Activated CD4-positive, alpha-beta memory T cell treated with anti-CD3 and anti-CD28 coated beads for 36 hours (primary cell): ENCODE data around the gene PGLYRP1. TPM values are rescaled to one million over a fixed set of nuclear protein-coding genes. Genes with fewer than 3 reads are reported as not detected.
A peak's percentile ranks its signal among the peaks of the same experiment; 100 is the strongest.

Experiments used
- CTCF ChIA-PET: fragments of 350-600 bp; sonication (Branson Sonifier 250); formaldehyde crosslinking; loops from one replicate; lab custom pipeline; 2021; ENCODE audit warnings: antibody characterized with exemption, inconsistent platforms; lab: Charles Lee
- POLR2A ChIA-PET: fragments of 350-600 bp; sonication (Branson Sonifier 250); formaldehyde crosslinking; loops from one replicate; lab custom pipeline; 2021; ENCODE audit warnings: antibody characterized with exemption; lab: Charles Lee
- DNase-seq: peaks from one replicate; pipeline ENCODE4 v3.0.0-alpha.2; 2020
- H3K27ac Mint-ChIP-seq: one replicate; pipeline ENCODE4 v1.8.0; 2021; ENCODE audit warnings: mixed read lengths
- H3K27me3 Mint-ChIP-seq: one replicate; pipeline ENCODE4 v1.8.0; 2021; ENCODE audit warnings: mixed read lengths
- H3K36me3 Mint-ChIP-seq: one replicate; pipeline ENCODE4 v1.8.0; 2021; ENCODE audit warnings: mixed read lengths
- H3K4me1 Mint-ChIP-seq: one replicate; pipeline ENCODE4 v1.8.0; 2021; ENCODE audit warnings: low read depth, mixed read lengths
- H3K4me3 Mint-ChIP-seq: one replicate; pipeline ENCODE4 v1.8.0; 2021; ENCODE audit warnings: mild to moderate bottlenecking, mixed read lengths
- H3K9me3 Mint-ChIP-seq: one replicate; pipeline ENCODE4 v1.8.0; 2021; ENCODE audit warnings: mixed read lengths
- intact Hi-C: fragments of 100-400 bp; cut with micrococcal nuclease; formaldehyde crosslinking; loops from one replicate; pipeline ENCODE4 v1.15.1; 2023
- total RNA-seq, 2 experiments: library from RNA; stranded (reverse); gene quantifications; one replicate each; pipeline ENCODE4 v1.2.3, GENCODE V29; 2021

PGLYRP1 gene
- total RNA-seq, 2 experiments from 2014 or later: not detected

DNA sequence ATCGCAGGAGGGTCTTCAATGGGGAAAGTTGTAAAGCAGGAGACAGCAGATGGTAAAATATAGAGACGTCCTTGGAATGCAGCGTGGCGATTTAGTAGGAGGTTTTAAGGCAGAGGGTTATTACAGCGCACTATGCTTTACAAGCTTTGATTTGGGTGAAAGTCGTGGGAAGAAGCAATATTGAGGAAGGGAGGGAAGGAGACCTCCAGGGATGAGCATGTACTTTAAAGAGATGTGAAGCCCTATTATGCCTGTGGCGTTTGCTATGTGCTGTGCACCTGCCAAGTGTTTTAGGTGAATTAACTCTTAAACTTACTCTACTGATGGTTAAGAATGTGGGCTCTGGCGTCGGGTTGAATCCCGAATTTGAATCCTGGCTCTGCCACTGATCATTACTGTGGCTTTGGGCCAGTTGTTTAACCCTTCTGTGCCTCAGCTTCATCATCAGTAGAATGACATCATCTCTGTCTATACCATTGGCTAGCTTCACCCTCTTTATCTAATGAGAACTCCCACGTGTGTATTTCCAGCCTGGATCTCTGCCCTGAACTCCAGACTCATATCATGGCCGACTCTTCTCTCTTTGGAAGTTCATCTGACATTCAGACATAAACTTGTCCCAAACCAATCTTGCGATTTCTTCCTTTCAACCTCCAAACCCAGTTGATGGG is 27.0 kb downstream of the PGLYRP1 start:
- CTCF ChIA-PET: interaction anchor here (1.1 to 2.6 kb wide), 11 partner anchors 10 to 269 kb away, joined by 3 to 11 read pairs (median 5); partner anchors contain the start of genes IRF2BP1, MYPOP and SYMPK
- Mint-ChIP-seq H3K4me1 (peaks cover 24% of the 10 kb centered on the region), H3K27ac (no peak overlapping the region), H3K36me3 (peaks cover 6% of the 10 kb centered on the region), H3K9me3 (no peaks in the 10 kb centered on the region), H3K27me3 (peaks cover 3% of the 10 kb centered on the region), H3K4me3 (no peak overlapping the region)
- POLR2A ChIA-PET: interaction anchor here (0.6 kb wide), 1 partner anchor 93 kb away, joined by 3 read pairs; no protein-coding TSS in a partner anchor
- no peak for DNase-seq
- intact Hi-C loops: loop anchor here (1.0 to 2.0 kb wide), 6 partner anchors 20 to 351 kb away; partner anchors contain the start of genes IRF2BP1, MYPOP, PPP5C and SYMPK

DNA sequence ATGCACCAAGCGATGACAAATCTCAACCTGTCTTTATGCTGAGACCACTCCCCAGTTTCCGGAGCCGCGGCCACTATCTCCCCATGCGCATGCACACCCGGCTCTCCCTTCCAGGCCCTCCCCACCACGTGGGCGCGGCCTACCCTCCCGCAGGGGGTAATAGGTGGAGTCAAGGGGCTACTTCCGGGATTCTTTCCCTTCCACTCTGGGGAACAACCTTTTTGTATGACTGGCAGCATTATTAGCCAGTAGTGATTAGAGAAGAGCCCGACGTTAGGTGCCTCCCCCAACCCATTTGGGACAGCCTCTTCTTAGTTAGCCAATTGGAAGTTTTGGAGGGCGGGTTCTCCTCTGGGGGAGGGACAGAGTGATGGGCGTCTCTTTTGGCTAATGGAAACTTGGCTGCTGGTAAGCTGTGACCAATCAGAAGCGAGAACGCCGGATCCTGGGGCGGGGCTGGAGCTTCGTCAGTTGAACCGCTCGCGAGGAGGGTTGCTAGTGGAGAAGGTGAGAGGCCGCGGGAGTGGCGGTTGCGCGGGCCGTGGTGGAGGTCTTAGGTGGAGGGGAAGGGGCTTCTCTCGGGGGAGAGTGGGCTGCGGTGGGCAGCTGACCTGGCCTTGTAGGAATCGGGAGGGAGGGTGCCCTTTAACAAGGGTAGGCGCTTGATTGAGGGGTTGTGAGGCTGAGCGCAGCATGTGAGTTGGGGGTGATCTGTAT is 27.7 kb downstream of the PGLYRP1 start, which contains the start of gene CCDC61:
Gene CCDC61, plus strand, starts transcription at position 470 of the 717 bp plus-strand sequence. CDS start 7,552 bp downstream, outside the sequence.
- POLR2A ChIA-PET: interaction anchor here (0.6 to 1.2 kb wide), 2 partner anchors 92 kb away, joined by 3 read pairs; partner anchors contain the start of gene MYPOP
- CTCF ChIA-PET: interaction anchor here (1.4 to 2.6 kb wide), 9 partner anchors 11 to 270 kb away, joined by 4 to 11 read pairs (median 5); partner anchors contain the start of genes FOXA3, IRF2BP1 and SYMPK
- Mint-ChIP-seq H3K27me3 (peaks cover 5% of the 10 kb centered on the region), H3K36me3 (peaks cover 6% of the 10 kb centered on the region), H3K27ac (no peak within 1 kb of the TSS), H3K9me3 (no peaks in the 10 kb centered on the region), H3K4me3 (no peak within 1 kb of the TSS), H3K4me1 (peaks cover 17% of the 10 kb centered on the region)
- intact Hi-C loops: loop anchor here (1.0 to 2.0 kb wide), 6 partner anchors 21 to 352 kb away; partner anchors contain the start of genes IRF2BP1, MYPOP, PPP5C and SYMPK
- peak; percentile 97 for DNase-seq

DNA sequence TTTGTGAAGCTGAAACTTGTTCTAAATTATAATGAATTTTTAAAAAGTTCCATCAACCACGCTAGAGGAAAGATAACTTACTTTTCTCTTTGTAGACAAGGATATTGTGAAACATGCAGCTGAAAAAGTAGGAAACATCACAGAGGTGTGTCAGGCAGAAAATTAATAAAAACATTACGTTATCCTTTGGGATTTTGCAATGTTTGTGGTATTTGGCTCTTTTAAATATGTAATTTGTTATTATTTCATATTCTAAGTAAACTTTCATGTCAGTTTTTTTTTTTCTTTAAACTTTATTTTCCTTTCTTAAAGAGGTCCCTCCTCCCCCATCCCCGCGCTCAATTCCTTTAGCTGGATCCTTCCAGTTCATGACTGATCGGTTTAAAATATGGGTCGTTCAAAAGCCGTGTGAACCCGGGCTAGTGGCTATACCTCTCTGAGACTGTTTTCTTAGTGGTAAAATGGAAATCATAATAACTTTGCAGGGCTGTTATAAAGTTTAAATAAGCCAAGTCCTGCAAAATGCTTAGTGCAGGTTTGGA is 28.3 kb downstream of the PGLYRP1 start:
- POLR2A ChIA-PET: interaction anchor here (1.2 kb wide), 1 partner anchor 92 kb away, joined by 3 read pairs; the partner anchor contains the start of gene MYPOP
- Mint-ChIP-seq H3K27ac (no peak overlapping the region), H3K9me3 (no peaks in the 10 kb centered on the region), H3K4me3 (no peak overlapping the region), H3K4me1 (peaks cover 11% of the 10 kb centered on the region), H3K36me3 (peaks cover 6% of the 10 kb centered on the region), H3K27me3 (peaks cover 6% of the 10 kb centered on the region)
- intact Hi-C loops: loop anchor here (2.0 kb wide), 2 partner anchors 68 to 352 kb away; partner anchors contain the start of gene PPP5C
- CTCF ChIA-PET: interaction anchor here (0.8 to 2.6 kb wide), 8 partner anchors 11 to 271 kb away, joined by 3 to 11 read pairs (median 5); partner anchors contain the start of genes FOXA3, IRF2BP1 and SYMPK
- DNase-seq: no peak

DNA sequence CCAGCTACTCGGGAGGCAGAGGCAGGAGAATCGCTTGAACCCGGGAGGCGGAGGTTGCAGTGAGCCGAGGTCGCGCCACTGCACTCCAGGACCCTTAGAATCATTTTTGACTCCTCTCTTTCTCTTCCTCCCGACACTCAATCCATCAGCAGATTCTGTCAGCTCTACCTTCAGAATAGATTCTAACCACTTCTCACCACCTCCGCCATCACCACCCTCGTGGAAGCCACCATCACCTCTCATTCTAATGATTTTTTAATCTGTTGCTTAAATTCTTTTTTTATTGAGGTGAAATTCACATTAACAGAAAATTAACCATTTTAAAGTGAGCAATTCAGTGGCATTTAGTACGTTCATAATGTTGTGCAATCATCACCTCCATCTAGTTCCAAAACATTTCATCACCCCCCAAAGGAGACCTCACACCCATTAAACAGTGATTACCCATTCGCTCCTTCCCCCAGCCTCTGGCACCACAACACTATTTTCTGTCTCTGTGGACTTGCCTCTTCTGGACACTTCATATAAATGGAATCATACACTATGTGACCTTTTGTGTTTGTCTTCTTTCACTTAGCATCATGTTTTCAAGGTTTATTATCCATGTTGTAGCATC is 32.6 kb downstream of the PGLYRP1 start:
- Mint-ChIP-seq H3K27me3 (peaks cover 12% of the 10 kb centered on the region), H3K4me3 (no peak overlapping the region), H3K4me1 (peaks cover 2% of the 10 kb centered on the region), H3K27ac (no peak overlapping the region), H3K9me3 (no peaks in the 10 kb centered on the region), H3K36me3 (no peaks in the 10 kb centered on the region)
- POLR2A ChIA-PET: no interaction called here
- intact Hi-C loops: no loop called here
- CTCF ChIA-PET: interaction anchor here (0.9 kb wide), 1 partner anchor 30 kb away, joined by 3 read pairs; no protein-coding TSS in a partner anchor
- DNase-seq: no peak

DNA sequence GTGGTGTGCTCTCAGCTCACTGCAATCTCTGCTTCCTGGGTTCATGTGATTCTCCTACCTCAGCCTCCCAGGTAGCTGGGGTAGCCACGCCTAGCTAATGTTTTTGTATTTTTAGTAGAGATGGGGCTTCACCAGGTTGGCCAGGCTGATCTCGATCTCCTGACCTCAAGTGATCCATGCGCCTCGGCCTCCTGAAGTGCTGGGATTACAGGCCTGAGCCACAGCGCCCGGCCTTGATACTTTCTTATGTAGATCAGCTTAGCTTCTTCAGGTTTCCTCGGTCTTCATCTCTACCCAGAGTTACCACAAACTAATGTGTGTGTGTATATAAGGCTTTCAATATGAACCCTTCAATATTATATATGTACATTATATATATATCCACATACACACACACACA is 37.5 kb downstream of the PGLYRP1 start:
- Mint-ChIP-seq H3K36me3 (no peaks in the 10 kb centered on the region), H3K27me3 (peaks cover 20% of the 10 kb centered on the region), H3K9me3 (no peaks in the 10 kb centered on the region), H3K27ac (no peak overlapping the region), H3K4me1 (no peaks in the 10 kb centered on the region), H3K4me3 (no peak overlapping the region)
- POLR2A ChIA-PET: no interaction called here
- intact Hi-C loops: no loop called here
- DNase-seq: no peak
- CTCF ChIA-PET: interaction anchor here (1.3 kb wide), 1 partner anchor 32 kb away, joined by 3 read pairs; no protein-coding TSS in a partner anchor

DNA sequence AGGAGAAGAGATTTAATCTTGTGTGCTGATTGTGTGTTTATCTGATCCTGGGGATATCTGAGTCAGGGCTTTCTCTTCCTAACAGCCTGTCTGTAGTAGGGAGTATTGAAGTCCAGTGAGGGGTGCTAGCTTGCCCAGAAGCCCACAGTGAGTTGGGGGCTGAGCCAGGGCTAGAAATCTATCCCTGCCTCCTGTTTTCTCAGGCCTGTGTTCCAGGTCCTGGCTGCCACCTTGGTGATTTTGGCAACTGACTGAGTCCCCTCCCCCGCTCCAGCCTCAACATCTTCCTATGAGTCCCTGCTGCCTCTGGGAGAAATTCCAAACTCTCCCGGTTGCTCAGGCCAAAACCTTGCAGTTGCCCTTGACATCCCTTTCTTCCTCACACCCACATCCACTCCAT is 41.5 kb downstream of the PGLYRP1 start:
- intact Hi-C loops: no loop called here
- CTCF ChIA-PET: no interaction called here
- no peak overlapping the region for H3K27ac Mint-ChIP-seq
- H3K36me3 Mint-ChIP-seq: no peaks in the 10 kb centered on the region
- no peak overlapping the region for H3K4me3 Mint-ChIP-seq
- no peaks in the 10 kb centered on the region for H3K4me1 Mint-ChIP-seq
- peaks cover 17% of the 10 kb centered on the region for H3K27me3 Mint-ChIP-seq
- POLR2A ChIA-PET: no interaction called here
- DNase-seq: no peak
- no peaks in the 10 kb centered on the region for H3K9me3 Mint-ChIP-seq

DNA sequence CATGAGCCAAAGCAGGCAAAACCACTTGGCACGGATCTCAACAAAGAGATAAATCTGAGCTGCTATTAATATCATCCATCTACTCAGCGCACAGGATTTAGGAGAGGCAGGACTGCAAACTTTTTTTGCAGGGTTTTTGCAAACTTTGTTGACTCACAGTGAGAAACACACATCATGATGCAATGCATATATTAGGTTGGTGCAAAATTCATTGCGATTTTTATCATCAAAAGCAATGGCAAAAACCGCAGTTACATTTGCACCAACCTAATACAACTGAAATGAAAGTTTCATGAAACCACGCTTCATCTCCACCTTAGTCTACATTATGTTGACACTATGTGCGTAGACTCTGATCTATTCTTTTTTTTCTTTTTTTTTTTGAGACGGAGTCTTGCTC is 44.7 kb downstream of the PGLYRP1 start:
- Mint-ChIP-seq H3K4me3 (no peak overlapping the region), H3K27me3 (peaks cover 32% of the 10 kb centered on the region), H3K36me3 (no peaks in the 10 kb centered on the region), H3K27ac (no peak overlapping the region), H3K4me1 (peaks cover 2% of the 10 kb centered on the region), H3K9me3 (no peaks in the 10 kb centered on the region)
- POLR2A ChIA-PET: no interaction called here
- intact Hi-C loops: no loop called here
- CTCF ChIA-PET: interaction anchor here (1.3 kb wide), 1 partner anchor 31 kb away, joined by 3 read pairs; no protein-coding TSS in a partner anchor
- DNase-seq: no peak

DNA sequence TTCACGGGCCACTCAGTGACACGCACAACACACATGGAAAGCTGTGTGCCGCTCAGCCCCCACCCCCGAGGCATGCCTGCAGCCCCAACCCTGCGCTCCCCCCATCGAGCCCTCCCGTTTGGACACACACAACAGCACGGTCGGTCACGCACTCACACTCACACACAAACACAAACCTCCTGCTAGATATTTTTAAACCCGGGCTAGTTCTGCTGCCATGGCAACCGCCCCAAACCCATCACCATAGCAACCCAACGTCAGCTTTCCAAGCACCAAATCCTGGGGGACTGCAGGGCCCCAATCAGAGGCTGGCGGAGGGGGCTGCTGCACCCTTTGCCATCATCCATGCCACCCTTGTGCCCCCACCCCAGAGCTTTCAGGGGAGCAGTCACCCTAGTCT is 46.7 kb downstream of the PGLYRP1 start:
- DNase-seq: no peak
- Mint-ChIP-seq H3K9me3 (no peaks in the 10 kb centered on the region), H3K27me3 (peaks cover 42% of the 10 kb centered on the region), H3K36me3 (no peaks in the 10 kb centered on the region), H3K27ac (no peak overlapping the region), H3K4me3 (no peak overlapping the region), H3K4me1 (peaks cover 12% of the 10 kb centered on the region)
- intact Hi-C loops: no loop called here
- CTCF ChIA-PET: interaction anchor here (0.6 kb wide), 1 partner anchor 1874 kb away, joined by 3 read pairs; no protein-coding TSS in a partner anchor
- POLR2A ChIA-PET: no interaction called here

DNA sequence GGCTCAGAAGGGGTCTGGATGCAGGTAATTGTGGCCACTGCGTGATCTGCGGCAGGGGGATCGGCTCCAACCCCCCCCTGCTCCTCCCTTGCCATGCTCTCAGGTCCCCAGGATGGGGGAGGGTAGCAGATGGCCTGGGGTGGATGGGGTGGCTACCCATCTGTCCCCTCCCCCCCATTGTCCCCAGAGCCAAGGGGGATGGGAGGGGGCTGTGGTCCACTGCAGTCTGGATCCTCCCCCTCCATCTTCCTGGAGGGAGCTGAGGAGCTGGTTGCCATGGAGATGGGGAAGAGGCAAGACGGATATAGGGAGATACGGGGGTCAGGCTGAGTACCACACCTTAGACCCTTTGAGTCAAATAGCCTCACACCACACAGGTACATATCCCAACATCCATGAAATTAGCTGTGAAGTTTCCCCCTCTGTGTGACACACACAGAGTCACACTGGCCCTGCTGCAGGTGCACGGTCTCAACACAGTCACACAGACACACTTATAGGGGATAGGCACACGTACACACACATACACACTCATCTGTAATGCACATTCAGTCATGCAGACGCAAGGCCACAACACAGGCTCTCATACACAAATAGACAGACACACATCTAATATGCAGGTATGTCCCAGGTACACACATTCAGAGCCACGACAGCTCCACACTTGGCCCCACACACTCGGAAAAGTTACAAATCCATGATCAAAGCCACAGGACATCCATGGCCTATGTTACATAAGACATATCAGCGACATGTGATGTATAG is 47.4 kb downstream of the PGLYRP1 start:
- Mint-ChIP-seq H3K4me1 (peaks cover 12% of the 10 kb centered on the region), H3K4me3 (no peak overlapping the region), H3K27ac (no peak overlapping the region), H3K9me3 (no peaks in the 10 kb centered on the region), H3K36me3 (no peaks in the 10 kb centered on the region), H3K27me3 (peaks cover 47% of the 10 kb centered on the region)
- ChIA-PET CTCF (no interaction called here), POLR2A (interaction anchor here (0.6 kb wide), 1 partner anchor 176 kb away, joined by 5 read pairs; no protein-coding TSS in a partner anchor)
- intact Hi-C loops: no loop called here
- no peak for DNase-seq

DNA sequence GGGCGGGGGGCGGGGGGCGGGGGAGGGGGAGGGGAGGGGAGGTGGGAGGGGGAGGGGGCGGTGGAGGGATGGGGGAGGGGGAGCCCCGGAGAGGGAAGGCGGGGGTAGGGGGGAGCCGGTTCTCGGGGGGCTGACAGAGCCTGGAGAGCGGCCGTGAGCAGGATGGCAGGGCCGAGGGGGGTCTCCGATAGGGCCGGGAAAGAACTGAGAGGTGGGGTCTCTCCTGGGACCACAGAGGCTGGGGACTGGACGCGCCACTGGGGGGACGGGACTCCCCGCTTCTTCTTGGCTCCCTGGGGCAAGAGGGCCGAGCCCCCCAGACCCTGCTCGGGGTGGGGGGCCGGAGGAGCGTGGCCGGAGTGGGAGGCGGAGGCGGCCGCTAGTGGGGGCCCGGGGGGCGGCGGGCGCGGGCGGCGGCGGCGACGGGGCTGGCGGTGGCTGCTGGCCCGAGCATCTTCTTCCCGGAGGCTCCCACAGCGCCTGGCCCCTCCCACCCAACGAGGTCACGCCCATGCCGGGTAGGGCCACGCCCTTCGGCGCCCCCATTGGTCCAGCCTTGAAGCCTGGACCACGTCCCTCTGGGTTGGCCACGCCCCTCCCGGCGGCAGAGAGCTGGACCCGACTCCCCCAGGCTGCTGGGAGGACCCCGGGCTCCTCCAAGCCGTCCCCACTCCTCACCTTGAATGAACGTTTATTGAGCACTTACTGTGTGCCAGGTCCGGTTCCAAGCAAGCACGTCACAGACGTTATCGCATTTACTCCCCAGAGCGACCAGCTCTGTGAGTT is 49.1 kb downstream of the PGLYRP1 start, which contains the start of gene NOVA2:
Gene NOVA2, minus strand, starts transcription at position 313 of the 786 bp plus-strand sequence. CDS start 514 bp downstream, outside the sequence.
- CTCF ChIA-PET: no interaction called here
- H3K27ac Mint-ChIP-seq: no peak within 1 kb of the TSS
- intact Hi-C loops: no loop called here
- POLR2A ChIA-PET: no interaction called here
- peaks cover 12% of the 10 kb centered on the region for H3K4me1 Mint-ChIP-seq
- no peak within 1 kb of the TSS for H3K4me3 Mint-ChIP-seq
- peak; percentile 60 for DNase-seq
- no peaks in the 10 kb centered on the region for H3K36me3 Mint-ChIP-seq
- H3K9me3 Mint-ChIP-seq: no peaks in the 10 kb centered on the region
- peaks cover 55% of the 10 kb centered on the region for H3K27me3 Mint-ChIP-seq
